Stimulated activated CD8-positive, alpha-beta memory T cell treated with anti-CD3 and anti-CD28 coated beads, Interleukin-12 subunit alpha, Interleukin-12 subunit beta, amount 100 ng/mL, for 4 hours (primary cell): ENCODE results near the gene DDX17.

ENCODE experiments used
- DNase-seq: peaks from one replicate; pipeline ENCODE4 v3.0.0-alpha.2; 2020; ENCODE audit warnings: low read depth

The DDX17 gene

DNA sequence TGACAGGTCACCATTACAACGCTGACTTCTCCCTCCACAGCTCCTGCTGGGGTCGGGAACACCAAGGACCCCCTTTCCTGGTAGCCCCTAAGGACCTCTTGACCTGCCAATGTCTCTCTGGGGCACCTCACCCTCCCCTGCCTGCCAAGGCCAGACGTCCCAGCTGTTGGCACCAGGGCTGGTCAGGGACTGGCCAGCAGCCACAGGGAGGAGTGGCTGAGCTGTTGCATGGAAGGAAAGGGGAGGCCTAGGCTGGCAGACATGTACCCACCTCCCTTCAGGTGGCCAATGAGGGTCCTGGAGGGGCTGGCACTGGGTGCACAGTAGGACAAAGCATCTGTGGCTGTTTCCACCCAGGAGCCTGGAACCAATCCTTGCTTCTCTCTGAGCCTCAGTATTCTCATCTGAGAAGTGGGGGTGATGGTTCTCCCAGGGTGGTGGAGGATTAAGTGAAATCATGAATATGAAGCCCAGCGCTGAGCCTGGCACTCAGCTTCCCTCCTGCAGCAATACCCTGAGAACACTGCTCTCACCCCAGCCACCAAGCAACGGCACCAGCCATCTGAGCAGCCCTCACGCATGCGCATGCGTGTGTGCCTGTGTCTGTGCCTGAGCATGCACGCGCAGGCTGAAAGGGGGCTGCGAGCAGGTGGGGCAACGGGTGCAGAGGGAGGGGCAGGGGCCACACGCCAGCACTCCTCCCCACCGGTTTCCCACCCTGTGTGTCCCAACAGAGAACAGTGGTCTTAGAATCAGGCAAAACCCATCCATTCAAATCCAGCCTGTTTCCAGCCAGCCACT lies 57.0 kb downstream of the DDX17 start:
- no peak for DNase-seq

DNA sequence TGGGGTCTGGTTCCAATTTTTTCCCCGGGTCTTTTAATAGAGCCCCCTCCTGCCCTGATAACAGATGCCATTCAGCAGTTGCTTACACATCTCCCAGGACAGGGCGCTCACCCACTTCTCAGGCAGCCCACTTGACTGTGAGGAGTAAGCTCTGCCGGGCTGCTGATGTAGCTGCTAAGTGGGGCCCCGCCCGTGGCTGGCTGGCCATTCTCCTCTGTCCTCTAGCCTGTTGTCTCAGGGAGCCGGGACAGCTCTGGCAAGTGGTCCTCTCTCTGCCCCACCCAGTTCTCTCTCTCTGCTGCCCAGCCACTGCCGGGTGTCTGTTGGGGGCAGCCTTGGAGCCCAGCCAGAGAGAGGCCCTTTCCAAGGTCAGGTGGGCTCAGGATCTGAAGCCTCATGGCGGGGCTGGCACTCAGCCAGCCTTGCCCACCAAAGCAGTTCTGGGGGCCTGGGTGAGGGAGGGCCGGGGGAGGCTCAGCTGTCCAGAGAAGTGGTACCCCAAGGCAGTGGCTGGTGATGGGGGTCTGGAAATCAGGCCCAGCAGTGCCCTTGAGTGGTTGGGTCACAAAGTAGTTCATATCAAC lies 60.0 kb downstream of the DDX17 start:
- no peak for DNase-seq

DNA sequence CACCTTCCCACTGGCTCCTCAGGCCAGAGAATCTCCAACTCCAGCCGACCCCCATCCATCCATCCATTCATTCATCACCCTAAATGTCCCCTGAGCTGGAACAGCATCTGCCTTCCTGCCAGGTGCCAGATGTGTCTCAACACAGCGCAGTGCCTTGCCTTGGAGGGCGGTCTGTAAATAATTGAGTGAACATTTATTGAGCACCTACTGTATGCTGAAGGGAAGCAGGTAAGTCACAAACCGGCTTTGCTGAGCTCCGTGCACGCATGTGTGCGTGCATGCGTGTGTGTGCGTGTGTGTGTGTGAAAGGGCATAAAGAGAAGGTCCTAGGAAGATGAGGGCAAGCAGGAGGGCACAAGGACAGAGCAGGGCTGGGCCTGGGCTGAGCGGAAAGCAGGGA lies 61.3 kb downstream of the DDX17 start:
- no peak for DNase-seq

DNA sequence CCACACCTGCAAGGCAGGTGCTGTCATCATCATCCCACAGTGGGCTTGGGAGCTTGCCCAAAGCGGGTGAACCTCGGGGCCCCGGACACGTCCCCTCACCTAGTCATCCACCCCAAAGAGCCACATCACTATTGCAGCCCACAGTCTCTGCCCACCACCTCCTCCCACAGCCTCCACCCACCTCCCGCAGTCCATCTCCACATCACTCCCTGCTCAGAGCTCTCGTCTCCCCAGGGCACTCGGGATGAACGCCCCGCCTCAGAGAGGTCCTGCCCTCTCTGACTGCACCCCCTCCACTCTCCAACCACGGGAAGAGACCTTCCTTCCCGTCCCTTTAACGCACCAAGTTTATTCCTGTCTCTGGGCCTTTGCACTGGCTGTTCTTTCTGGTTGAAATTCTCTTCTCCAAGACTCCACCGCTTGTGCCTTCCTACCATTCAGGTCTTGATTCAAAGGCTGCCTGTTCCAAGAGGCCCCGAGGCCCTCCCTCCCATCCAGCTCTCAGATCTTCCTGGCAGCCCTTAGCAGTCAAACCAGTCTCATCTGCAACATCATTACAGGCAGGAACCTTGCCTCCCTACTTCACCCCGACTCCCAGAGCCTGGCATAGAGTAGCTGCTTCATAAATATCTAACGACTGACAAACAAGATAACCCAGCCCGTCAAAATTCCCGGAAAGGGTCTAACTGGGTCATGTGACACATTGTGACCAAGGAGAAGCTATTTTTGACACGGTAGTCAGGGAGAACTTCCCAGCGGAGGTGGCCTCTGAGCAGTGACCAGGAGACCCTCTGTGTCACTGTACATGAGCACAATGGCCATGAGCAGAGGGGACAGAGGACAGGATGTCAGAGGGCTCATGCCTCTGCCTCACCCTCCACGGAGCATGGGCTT lies 62.2 kb downstream of the DDX17 start:
- DNase-seq: no peak

DNA sequence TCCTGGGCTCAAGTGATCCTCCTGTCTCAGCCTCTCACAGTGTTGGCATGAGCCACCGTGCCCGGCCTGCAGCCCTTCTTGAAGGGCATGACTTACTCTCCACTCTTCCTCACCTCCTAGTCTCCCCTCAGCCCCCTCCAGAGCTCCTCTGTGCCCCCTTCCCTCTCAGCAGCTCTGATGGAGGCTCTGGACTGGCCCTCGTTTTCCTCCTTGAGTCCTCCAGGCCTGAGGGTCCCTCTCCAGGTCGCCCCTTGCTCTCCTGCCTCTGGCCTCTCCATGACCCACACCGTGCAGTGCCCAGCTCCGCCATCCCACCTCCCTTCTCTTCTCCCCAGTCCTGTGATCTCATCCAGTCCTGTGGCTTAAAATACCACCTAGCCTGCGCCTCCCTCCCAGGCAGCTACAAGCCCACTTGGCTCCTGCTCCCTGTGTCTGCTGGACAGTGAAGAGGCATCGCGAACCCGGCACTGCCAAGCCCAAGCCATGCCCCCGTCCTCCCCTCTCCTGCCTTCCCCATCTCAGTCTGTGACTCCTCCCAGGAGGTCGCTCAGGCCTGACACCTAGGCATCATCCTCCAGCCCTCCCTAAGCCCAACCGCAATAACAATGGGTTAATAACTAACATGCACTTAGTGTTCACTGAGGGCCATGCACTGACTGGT lies 63.0 kb downstream of the DDX17 start:
- DNase-seq: no peak

DNA sequence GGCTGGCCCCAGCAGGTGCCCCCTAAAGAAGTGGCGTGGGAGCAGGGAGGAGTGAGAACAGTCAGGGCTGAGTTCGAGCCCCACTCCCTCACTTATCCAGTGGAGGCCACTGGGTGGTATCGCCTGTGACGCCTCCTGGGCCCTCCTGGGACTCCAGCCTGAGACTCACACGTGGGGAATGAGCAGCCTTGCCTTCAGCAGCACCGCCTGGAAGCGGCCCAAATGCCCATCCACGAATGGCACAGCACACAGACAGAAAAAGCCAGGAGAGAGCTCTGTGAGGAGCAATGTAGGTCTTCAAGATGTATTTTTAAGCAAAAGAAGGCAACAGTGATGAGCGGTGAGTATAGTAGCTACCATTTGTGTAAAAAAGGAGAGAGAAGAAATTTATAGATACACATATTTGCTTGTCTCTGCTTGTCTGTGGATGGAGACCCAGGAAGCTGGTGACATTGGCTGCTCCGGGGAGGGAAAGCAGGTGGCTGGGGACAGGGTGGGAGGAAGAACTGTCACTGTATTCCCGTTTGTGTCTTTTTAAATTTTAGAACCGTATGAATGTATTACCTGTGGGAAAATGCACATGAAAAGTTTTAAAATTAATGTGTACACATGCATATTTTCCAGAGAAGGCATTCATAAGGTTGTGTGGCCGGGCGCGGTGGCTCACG lies 64.4 kb downstream of the DDX17 start:
- no peak for DNase-seq

DNA sequence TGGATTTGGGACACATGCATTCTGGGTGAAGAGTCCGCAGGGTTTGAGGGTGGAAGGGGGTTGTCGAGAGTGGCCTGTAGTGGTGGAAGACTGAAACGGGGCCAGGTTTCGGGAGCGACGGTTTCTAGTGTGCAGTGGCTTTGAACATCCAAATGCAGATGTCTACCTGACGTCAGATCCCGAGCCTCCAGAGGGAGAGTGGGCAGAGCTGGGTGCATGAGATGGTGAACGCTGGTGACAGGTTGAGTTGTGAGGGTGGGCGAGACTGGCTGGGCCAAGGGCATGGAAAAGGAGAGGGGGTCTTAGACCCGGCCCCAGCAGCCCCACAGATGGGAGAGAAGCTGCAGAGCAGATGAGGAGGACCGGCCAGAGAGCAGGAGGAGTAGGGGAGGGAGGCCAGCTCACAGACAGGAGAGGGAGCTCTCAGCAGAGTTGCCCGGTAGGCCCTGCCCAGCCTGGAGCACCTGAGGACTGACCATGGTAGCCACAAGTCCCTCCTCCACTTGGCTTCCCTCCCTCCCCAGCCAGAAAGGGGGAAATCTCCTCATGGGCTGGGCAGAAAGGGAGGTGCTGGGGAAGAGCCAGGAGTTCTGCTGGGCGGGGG lies 65.3 kb downstream of the DDX17 start:
- DNase-seq: no peak

DNA sequence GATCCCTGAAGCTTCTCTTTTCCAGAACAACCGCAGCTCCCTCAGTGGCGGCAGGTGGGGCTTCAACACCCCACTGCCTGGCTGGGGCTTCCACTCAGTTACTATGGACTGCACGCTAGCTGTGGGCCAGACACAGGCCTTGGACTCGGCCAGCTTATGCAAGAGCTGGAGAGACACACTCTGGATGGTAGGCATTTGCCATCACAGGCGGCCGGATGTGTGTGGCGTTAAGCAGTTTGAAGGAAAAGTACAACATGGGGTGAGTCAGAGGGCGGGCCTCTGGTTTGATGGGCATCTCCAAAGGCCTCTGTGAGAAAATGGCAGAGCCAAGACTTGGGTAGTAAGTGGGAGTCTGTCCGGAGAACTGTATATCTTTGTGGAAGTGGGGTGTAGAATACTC lies 68.7 kb downstream of the DDX17 start:
- DNase-seq: no peak

DNA sequence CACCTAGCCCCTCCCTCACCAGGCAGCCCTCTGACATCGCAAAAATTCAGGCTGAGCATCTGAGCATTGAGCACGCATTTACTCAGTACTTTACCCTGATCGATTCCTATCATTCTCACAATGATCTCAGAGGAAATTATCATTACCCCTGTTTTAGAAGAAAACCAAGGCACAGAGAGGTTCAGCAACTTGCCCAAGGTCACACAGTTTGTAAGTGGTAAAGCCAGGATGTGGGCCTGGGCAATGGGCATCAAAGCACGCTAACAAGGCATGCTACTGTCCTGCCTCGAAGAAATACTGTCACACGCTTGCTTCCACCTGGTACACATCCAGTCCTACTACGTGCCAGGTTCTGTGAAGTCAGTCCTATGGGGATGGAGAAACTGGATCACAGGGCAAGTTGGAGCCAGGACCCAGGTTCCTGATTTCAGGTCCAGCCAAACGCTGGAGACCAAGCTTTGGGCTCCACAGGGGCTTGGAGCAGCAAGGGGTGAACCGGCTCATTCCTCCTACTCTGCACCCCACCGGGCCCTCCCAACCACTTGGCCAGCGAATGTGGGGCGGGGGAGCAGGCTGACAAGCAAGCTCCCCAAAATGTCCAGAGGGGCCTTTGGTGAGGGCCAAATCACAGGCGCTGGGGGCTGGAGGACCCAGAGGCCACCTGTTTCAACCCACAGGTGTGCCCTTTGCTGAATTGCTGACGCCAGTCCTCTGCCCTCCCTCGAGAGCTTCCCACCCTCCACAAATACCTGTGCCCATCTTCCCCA lies 69.3 kb downstream of the DDX17 start:
- no peak for DNase-seq

DNA sequence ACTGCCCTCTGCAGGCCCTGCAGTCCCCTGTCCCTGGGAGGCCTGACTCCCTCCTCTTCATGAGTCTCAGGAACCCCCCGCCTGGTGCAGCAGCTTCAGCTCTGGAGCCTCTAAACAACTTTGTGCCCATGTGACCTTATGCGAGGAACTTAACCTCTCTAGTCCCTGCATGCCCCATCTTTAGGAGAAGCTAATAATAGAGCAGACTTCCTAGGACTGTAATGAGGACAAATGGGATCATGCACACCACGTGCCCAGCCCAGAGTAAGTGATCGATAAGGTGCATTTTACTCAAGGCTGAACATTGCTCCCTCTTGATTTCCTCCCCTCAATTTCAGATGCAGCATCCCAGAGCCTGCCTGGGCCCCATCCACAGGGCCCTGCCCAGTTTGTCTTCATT lies 70.1 kb downstream of the DDX17 start:
- DNase-seq: no peak

DNA sequence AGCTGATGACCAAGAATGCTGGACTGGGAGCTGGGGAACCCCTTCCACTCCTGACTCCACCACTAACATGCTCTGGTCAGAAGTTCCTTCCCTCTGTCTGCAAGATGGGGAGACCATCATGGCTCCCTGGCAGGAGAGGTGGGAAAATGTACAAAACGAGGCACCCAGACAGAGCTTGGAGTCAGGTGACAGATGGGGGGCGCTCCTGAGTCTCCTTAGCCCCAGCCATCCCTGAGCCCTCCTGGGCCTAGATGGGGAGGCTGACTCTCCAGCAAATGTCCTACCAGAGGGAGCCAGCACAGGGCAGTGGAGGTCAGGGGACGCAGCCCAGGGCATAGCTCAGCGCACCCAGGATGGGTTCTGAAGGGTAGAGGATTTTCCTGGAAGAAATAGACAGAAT lies 71.1 kb downstream of the DDX17 start:
- DNase-seq: no peak

DNA sequence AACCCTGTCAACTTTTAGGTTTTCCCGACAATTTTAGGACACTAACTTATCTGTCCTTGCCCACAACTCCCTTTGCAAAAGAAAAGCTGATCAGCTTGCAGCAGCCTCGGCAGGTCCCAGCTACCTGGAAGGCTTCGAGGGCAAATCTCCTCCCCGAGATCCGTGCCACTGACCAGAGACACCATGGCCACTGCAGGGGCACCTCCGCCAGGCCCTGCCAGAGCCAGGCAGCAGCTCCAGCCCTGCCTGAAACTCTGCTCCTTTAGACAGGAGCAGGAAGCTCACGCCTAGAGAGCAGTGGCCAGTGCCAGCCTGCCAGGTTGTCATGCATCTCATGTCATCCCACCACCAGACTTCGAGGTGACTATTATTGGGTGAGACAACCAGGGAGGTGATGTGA lies 72.2 kb downstream of the DDX17 start:
- DNase-seq: no peak
